ENCODE data around the gene MYRF. TPM values are rescaled to one million over a fixed set of nuclear protein-coding genes. Genes with fewer than 3 reads are reported as not detected.
A peak's percentile ranks its signal among the peaks of the same experiment; 100 is the strongest.

The MYRF gene
- 13.7 and 16.6 TPM in 2 replicates for total RNA-seq

DNA sequence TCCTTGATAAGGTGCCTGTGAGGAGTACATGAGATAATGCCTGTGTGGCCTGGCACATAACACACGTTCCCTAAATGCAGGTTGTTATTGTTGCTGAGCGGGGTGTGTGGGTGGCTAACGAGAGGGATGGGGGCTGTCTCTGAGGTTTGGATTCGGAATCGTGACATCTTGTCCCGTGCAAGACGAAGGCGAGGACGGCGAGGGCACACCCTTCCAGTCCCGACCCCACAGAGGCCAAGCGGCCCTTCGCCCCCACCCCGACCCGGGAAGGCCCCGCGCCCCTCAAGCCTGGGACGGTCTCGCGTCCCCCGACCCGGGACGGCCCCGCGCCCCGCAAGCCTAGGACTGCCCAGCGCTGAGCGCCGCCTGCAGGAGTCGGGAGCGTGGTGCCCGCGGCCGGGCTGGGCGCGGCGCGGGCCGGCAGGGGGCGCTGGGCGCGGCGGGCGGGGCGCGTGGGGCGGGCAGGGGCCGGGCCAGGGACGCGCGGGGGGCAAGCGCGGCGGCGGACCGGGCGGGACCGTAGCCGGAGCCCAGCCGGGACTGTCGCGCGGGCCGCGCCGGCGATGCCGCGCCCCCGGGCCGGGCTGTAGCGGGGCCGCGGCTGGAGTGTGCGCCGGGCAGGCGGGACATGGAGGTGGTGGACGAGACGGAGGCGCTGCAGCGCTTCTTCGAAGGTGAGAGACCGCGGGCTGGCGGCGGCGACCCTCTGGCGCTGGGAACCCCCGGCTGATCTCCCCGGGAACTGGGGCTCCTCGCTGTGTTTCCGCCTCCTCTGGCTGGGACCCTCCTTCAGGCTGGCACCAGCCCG, at the start of gene MYRF:
MYRF (plus strand) TSS at position 520 of the 808 bp plus-strand sequence; CDS start at position 629, 109 bp downstream.
- TF ChIP-seq, protein P1, sequence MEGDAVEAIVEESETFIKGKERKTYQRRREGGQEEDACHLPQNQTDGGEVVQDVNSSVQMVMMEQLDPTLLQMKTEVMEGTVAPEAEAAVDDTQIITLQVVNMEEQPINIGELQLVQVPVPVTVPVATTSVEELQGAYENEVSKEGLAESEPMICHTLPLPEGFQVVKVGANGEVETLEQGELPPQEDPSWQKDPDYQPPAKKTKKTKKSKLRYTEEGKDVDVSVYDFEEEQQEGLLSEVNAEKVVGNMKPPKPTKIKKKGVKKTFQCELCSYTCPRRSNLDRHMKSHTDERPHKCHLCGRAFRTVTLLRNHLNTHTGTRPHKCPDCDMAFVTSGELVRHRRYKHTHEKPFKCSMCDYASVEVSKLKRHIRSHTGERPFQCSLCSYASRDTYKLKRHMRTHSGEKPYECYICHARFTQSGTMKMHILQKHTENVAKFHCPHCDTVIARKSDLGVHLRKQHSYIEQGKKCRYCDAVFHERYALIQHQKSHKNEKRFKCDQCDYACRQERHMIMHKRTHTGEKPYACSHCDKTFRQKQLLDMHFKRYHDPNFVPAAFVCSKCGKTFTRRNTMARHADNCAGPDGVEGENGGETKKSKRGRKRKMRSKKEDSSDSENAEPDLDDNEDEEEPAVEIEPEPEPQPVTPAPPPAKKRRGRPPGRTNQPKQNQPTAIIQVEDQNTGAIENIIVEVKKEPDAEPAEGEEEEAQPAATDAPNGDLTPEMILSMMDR (IDR thresholded peaks at IDR 0.05; ENCODE audit: insufficient read depth, low read length, poor library complexity, severe bottlenecking): no peak
- Histone ChIP-seq H3K27me3 (ENCODE audit: control insufficient read depth, insufficient read depth, low read length) (no peaks in the 10 kb centered on the region), H3K4me3 (ENCODE audit: low read depth, low read length) (peak within 1 kb of the TSS; percentile 52), H3K36me3 (ENCODE audit: control insufficient read depth, insufficient read depth, low read length) (no peaks in the 10 kb centered on the region)
- no peak for DNase-seq (ENCODE audit: low read depth)

DNA sequence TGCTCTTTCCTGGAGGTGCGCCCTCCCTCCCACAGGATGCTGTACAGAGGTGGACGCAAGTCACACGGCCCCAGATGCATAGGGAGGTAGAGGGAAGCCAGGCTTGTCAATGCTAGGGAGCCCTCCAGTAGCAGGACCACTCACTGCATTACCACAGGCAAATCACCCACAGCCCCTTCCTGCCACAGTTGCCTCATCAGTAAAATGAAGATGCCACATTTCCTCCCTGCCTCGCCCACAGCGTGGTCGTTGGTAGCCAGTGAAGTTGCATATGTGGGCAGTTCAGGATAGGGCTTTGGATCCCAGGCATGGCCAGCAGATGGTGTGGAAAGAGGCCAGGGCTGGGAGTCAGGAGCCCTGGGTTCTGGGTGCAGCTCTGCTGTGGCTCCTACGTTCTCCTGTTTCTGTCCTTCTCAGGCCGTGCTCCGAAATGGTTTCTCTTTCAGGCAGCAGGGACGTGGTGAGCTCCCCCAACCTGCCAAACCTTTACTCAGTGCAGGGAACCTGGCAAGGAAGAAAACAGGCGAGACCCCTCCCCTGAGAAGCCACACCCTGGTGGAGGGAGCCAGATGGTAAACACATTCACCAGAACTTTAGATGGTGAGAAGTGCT, 49.6 kb upstream of the MYRF start:
- TF ChIP-seq, protein P1 (IDR thresholded peaks at IDR 0.05; ENCODE audit: insufficient read depth, low read length, poor library complexity, severe bottlenecking): no peak
- no peaks in the 10 kb centered on the region for H3K36me3 ChIP-seq (ENCODE audit: control insufficient read depth, insufficient read depth, low read length)
- no peak overlapping the region for H3K4me3 ChIP-seq (ENCODE audit: low read depth, low read length)
- DNase-seq (ENCODE audit: low read depth): no peak
- H3K27me3 ChIP-seq (ENCODE audit: control insufficient read depth, insufficient read depth, low read length): peaks cover 2% of the 10 kb centered on the region

- Histone ChIP-seq H3K4me3 (ENCODE audit: low read depth, low read length) (no peak overlapping the region), H3K36me3 (ENCODE audit: control insufficient read depth, insufficient read depth, low read length) (no peaks in the 10 kb centered on the region), H3K27me3 (ENCODE audit: control insufficient read depth, insufficient read depth, low read length) (peaks cover 2% of the 10 kb centered on the region)
- no peak for DNase-seq (ENCODE audit: low read depth)
- TF ChIP-seq, protein P1 (IDR thresholded peaks at IDR 0.05; ENCODE audit: insufficient read depth, low read length, poor library complexity, severe bottlenecking): no peak
These were observed 47.6 kb upstream of the MYRF start for GRCh38 chr11:61704838-61705237.

DNA sequence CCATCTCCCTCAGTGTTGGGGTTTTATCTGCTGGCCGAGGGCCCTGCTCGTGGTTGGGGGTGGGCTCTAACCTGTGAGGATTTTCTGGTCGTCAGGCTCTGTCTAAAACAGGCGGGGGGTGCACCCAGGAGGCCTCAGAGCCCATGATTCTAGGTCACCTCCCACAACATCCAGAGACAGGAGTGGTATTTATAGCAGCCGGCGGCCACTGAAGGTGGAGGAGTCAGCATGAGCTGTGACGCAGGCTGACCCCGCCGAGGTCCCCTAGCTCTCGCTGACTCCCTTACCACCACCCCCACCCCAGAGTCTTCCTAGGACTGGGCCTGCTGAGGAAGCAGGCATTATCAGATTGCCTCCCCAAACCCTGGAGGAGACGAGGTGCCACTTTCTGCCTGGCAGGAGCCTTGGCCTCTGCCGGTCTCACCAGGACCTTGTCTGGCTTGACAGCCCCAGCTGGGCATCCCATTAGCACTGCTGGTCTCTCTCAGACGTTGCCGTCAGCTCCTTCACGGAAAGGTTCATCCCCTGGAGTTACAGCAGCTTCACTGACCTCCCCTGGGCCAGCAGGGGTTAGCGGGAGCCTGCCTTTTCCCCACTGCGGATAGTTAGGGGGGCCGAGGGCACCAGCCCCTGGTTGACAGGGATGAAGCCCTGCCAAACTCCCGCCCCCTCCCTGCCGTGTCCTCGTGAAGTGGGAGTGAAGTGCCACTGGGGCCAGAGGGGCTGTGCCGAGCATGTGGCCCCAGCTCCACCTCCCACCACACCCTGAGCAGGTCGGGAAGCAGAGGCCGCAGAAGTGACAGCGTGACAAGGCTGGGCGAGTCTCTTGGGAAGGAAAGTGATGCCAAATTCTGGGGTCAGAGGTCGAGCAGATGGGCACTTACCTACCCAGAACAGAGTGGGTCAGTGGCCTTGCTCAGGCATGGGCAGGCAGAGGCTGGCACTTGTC, 45.7 kb upstream of the MYRF start:
- no peak for DNase-seq (ENCODE audit: low read depth)
- TF ChIP-seq, protein P1 (IDR thresholded peaks at IDR 0.05; ENCODE audit: insufficient read depth, low read length, poor library complexity, severe bottlenecking): no peak
- Histone ChIP-seq H3K4me3 (ENCODE audit: low read depth, low read length) (no peak overlapping the region), H3K27me3 (ENCODE audit: control insufficient read depth, insufficient read depth, low read length) (peaks cover 2% of the 10 kb centered on the region), H3K36me3 (ENCODE audit: control insufficient read depth, insufficient read depth, low read length) (no peaks in the 10 kb centered on the region)

DNA sequence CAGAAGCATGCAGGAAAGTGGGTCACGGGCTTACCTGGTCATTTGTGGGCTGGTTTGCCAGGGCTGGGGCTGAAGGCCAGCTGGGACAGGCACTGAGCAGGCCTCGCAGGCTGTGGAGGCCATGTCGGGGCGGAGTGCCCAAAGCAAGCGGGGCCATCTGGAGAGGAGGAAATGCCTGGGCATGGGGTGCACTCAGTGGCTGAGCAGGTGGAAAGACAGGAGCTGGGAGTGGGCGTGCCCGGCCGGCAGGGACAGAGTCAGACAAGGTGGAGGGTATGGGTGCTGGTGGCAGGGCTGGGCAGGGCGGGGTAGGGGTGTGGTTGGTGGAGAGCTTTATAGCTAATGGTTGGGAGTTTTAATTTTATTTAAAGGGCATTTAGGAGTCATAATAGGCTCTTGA, 44.9 kb upstream of the MYRF start:
- TF ChIP-seq, protein P1 (IDR thresholded peaks at IDR 0.05; ENCODE audit: insufficient read depth, low read length, poor library complexity, severe bottlenecking): no peak
- DNase-seq (ENCODE audit: low read depth): no peak
- H3K27me3 ChIP-seq (ENCODE audit: control insufficient read depth, insufficient read depth, low read length): peaks cover 2% of the 10 kb centered on the region
- no peak overlapping the region for H3K4me3 ChIP-seq (ENCODE audit: low read depth, low read length)
- H3K36me3 ChIP-seq (ENCODE audit: control insufficient read depth, insufficient read depth, low read length): no peaks in the 10 kb centered on the region

Measured in kidney epithelial cell (primary cell).